Loucy (cell line): Measurements from ENCODE around the gene LATS2.

Source experiments
- EZH2phosphoT487 ChIP-seq: fragments of 200-600 bp; IDR thresholded peaks from 2 replicates; pipeline ENCODE4 v1.6.1; 2018; ENCODE audit warnings: antibody characterized with exemption, mild to moderate bottlenecking, moderate library complexity, borderline replicate concordance
- TF ChIP-seq, protein P1 (sequence below): fragments of 200-600 bp; sonication (generic); conservative IDR thresholded peaks from 2 replicates; pipeline ENCODE4 v1.5.1; 2014; ENCODE audit warnings: mild to moderate bottlenecking, antibody characterized with exemption, low read length

- TF ChIP-seq, protein P1, sequence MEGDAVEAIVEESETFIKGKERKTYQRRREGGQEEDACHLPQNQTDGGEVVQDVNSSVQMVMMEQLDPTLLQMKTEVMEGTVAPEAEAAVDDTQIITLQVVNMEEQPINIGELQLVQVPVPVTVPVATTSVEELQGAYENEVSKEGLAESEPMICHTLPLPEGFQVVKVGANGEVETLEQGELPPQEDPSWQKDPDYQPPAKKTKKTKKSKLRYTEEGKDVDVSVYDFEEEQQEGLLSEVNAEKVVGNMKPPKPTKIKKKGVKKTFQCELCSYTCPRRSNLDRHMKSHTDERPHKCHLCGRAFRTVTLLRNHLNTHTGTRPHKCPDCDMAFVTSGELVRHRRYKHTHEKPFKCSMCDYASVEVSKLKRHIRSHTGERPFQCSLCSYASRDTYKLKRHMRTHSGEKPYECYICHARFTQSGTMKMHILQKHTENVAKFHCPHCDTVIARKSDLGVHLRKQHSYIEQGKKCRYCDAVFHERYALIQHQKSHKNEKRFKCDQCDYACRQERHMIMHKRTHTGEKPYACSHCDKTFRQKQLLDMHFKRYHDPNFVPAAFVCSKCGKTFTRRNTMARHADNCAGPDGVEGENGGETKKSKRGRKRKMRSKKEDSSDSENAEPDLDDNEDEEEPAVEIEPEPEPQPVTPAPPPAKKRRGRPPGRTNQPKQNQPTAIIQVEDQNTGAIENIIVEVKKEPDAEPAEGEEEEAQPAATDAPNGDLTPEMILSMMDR: no peak
- no peak for TF ChIP-seq EZH2phosphoT487
Measured at GRCh38 chr13:21020581-21020980, 40.8 kb downstream of the LATS2 start.
